SK-N-SH (cell line): ENCODE data around the gene SPATA3.

Source experiments
- CTCF ChIP-seq: fragments of 200-600 bp; sonication (generic); IDR thresholded peaks from 2 replicates; pipeline ENCODE4 v1.6.1; 2017; ENCODE audit warnings: antibody characterized with exemption, mild to moderate bottlenecking, moderate library complexity
- EP300 ChIP-seq, 2 experiments: IDR thresholded peaks; 2 replicates each; pipeline versions ENCODE4 v1.4.0 to v1.6.1; 2012; ENCODE audit warnings: borderline replicate concordance in 1 of 2, low read depth in 1 of 2, low read length in 1 of 2
- GABPA ChIP-seq: IDR thresholded peaks from 2 replicates; pipeline ENCODE4 v1.4.0; 2012; ENCODE audit warnings: low read depth, mild to moderate bottlenecking
- MAX ChIP-seq: IDR thresholded peaks from 2 replicates; pipeline ENCODE4 v1.4.0; 2012; ENCODE audit warnings: low read depth
- POLR2AphosphoS5 ChIP-seq: IDR thresholded peaks from 2 replicates; pipeline ENCODE4 v1.6.1; 2012; ENCODE audit warnings: low read depth, low read length
- RCOR1 ChIP-seq: fragments of 150-350 bp; IDR thresholded peaks from 2 replicates; pipeline ENCODE4 v1.6.1; 2017; ENCODE audit warnings: antibody characterized with exemption, low read length
- RFX5 ChIP-seq: IDR thresholded peaks from 2 replicates; pipeline ENCODE4 v1.6.1; 2012; ENCODE audit warnings: mild to moderate bottlenecking, improper control_type of control experiment, low read length
- TEAD4 ChIP-seq: IDR thresholded peaks from 2 replicates; pipeline ENCODE4 v1.4.0; 2012; ENCODE audit warnings: mild to moderate bottlenecking, borderline replicate concordance; ENCODE audit not compliant: insufficient read depth
- USF1 ChIP-seq: IDR thresholded peaks from 2 replicates; pipeline ENCODE4 v1.4.0; 2012; ENCODE audit warnings: low read depth, borderline replicate concordance

GRCh38 chr2:231010201-231010730 is 14.3 kb downstream of the SPATA3 start:
- TF ChIP-seq TEAD4 (no peak), CTCF (no peak), EP300 (IDR thresholded peaks at IDR 0.05; ENCODE audit: borderline replicate concordance in 1 of 2, low read depth in 1 of 2, low read length in 1 of 2) (no peak), USF1 (no peak), RFX5 (no peak), GABPA (no peak), POLR2AphosphoS5 (no peak), RCOR1 (no peak), MAX (no peak)
